ENCODE results near the gene CTNS.
A peak's percentile ranks its signal among the peaks of the same experiment; 100 is the strongest.
"Not testable (repeated sequence)": the region's sequence is repeated elsewhere in the genome, so short reads cannot be mapped to it uniquely, and the experiment has no call there.

CTNS gene

DNA sequence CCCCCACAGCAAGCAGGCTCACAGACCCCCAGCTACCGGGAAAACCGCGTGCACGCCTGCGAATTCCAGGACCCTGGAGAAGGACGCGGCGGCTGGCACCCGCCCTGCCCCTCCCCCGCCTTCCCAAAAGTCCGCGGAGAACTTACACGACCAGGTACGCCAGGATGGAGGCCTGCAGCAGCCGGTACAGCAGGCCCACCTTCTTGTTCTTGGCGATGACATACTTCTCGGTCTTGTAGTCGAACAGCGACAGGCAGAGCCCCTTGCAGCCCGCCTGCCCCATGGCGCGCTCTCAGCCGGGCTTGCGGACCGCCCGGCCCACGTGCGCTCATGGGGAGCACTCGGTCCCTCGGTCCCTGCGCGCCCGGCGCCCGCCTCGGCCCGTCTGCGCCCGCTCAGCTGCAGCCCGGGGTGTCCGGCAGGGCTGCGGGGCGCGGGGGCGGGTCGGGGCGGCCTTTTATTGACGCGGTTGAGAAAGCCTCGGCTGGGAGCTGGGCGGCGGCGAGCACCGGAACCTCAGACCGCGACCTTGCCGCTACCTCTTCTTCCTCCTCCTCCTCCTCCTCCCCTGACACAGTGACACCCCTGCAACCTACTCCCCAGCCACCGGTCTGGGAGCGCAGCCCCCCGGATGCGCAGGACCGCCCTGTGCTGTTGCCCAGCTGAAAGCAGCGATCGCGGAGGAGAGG lies 59.3 kb downstream of the CTNS start, which contains the start of gene P2RX5:
P2RX5 (minus strand) TSS at position 433 of the 689 bp plus-strand sequence; CDS start at position 283, 150 bp downstream.
- Histone ChIP-seq H3K4me1 (ENCODE audit: control extremely low read depth in 1 of 4, control insufficient read depth in 4 of 4, insufficient read depth in 4 of 4, low read length in 3 of 4) (peaks cover 0 to 24% (median 17%) of the 10 kb centered on the region in 4 experiments), H3K27ac (ENCODE audit: insufficient read depth in 1 of 2, low read depth in 1 of 2, low read length in 2 of 2, poor library complexity in 1 of 2, severe bottlenecking in 2 of 2) (no peak within 1 kb of the TSS), H3K4me3 (ENCODE audit: control insufficient read depth in 1 of 7, extremely low read depth in 1 of 7, insufficient read depth in 4 of 7, low read depth in 2 of 7, low read length in 6 of 7) (peak within 1 kb of the TSS; percentile 9 to 83 (median 65)), H3K9me3 (ENCODE audit: control extremely low read depth in 1 of 5, control insufficient read depth in 4 of 5, insufficient read depth in 2 of 5, low read depth in 1 of 5, low read length in 4 of 5) (peaks cover 0 to 5% (median 0%) of the 10 kb centered on the region in 5 experiments), H3K36me3 (ENCODE audit: control insufficient read depth in 4 of 4, insufficient read depth in 4 of 4, low read length in 3 of 4) (peaks cover 0 to under 1% (median 0%) of the 10 kb centered on the region in 4 experiments), H3K27me3 (replicated peaks in 2 of 5; ENCODE audit: control insufficient read depth in 4 of 5, insufficient read depth in 5 of 5, low read length in 4 of 5) (peaks cover 0 to 23% (median 4%) of the 10 kb centered on the region in 5 experiments)
- WGBS (ENCODE audit: insufficient coverage), result under 1% methylated on average over 24 of the region's 65 CpGs
- DNase-seq, result peak in 2 of 3 donors; percentile 50 to 68
- CTCF ChIA-PET, result interaction anchor here (0.9 to 1.1 kb wide), 2 partner anchors 39 to 131 kb away, joined by 3 to 4 read pairs; no protein-coding TSS in a partner anchor
- POLR2A ChIA-PET, result no interaction called here

DNA sequence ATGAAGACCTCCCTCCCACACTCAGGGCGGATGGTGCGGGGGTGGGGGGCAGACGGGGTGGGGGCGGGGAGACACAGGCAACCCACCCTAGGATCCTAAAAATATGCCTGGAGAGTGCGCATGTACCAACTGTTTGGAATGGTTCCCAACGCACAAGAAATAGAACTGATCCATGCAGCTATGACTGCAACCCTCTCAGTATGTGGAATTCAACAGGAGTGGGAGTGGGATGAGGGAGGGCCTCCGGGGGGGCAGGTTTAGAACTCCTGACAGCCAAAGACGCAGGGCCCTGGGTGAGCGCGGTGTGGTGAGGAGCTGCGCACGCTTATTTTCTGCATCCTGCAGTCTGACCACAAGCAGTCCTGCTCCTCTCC lies 60.5 kb downstream of the CTNS start:
- H3K4me3 ChIP-seq (ENCODE audit: control insufficient read depth in 1 of 7, extremely low read depth in 1 of 7, insufficient read depth in 4 of 7, low read depth in 2 of 7, low read length in 6 of 7), result no peak overlapping the region
- H3K27me3 ChIP-seq (replicated peaks in 2 of 5; ENCODE audit: control insufficient read depth in 4 of 5, insufficient read depth in 5 of 5, low read length in 4 of 5), result peaks cover 0 to 23% (median 4%) of the 10 kb centered on the region in 5 experiments
- no peak overlapping the region for H3K27ac ChIP-seq (ENCODE audit: insufficient read depth in 1 of 2, low read depth in 1 of 2, low read length in 2 of 2, poor library complexity in 1 of 2, severe bottlenecking in 2 of 2)
- peaks cover 0 to 24% (median 17%) of the 10 kb centered on the region in 4 experiments for H3K4me1 ChIP-seq (ENCODE audit: control extremely low read depth in 1 of 4, control insufficient read depth in 4 of 4, insufficient read depth in 4 of 4, low read length in 3 of 4)
- WGBS (ENCODE audit: insufficient coverage), result 80% methylated on average over 8 of the region's 12 CpGs
- ChIA-PET CTCF (no interaction called here), POLR2A (no interaction called here)
- H3K9me3 ChIP-seq (ENCODE audit: control extremely low read depth in 1 of 5, control insufficient read depth in 4 of 5, insufficient read depth in 2 of 5, low read depth in 1 of 5, low read length in 4 of 5), result peaks cover 0 to 5% (median 0%) of the 10 kb centered on the region in 5 experiments
- H3K36me3 ChIP-seq (ENCODE audit: control insufficient read depth in 4 of 4, insufficient read depth in 4 of 4, low read length in 3 of 4), result peaks cover 0 to under 1% (median 0%) of the 10 kb centered on the region in 4 experiments
- DNase-seq, result no peak

DNA sequence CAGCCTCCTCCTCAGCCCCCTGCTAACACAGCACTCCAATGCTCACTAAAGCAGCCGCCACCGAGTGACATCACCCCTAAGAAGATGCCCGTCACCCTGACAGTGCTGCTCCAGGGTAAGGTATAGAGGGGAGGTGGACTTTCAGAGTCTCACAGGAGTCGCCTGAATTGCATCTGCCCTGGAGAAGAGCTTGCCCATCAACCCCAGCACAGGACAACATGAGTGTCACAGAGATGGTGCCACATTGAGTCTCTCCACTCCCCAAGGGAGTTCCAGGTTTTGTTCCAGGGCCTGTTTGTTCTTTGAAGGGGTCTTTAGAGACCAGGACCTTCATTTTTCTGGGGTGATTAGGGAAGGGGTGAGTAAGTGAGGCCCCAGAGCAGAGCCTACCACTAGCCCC lies 61.6 kb downstream of the CTNS start:
- peaks cover 0 to 23% (median 4%) of the 10 kb centered on the region in 5 experiments for H3K27me3 ChIP-seq (replicated peaks in 2 of 5; ENCODE audit: control insufficient read depth in 4 of 5, insufficient read depth in 5 of 5, low read length in 4 of 5)
- ChIA-PET POLR2A (no interaction called here), CTCF (interaction anchor here (1.3 kb wide), 1 partner anchor 15 kb away, joined by 3 read pairs; no protein-coding TSS in a partner anchor)
- peaks cover 0 to 4% (median 0%) of the 10 kb centered on the region in 4 experiments for H3K36me3 ChIP-seq (ENCODE audit: control insufficient read depth in 4 of 4, insufficient read depth in 4 of 4, low read length in 3 of 4)
- peaks cover 0 to 24% (median 17%) of the 10 kb centered on the region in 4 experiments for H3K4me1 ChIP-seq (ENCODE audit: control extremely low read depth in 1 of 4, control insufficient read depth in 4 of 4, insufficient read depth in 4 of 4, low read length in 3 of 4)
- 100% methylated on average over 2 of the region's 4 CpGs for WGBS (ENCODE audit: insufficient coverage)
- no peak overlapping the region for H3K27ac ChIP-seq (ENCODE audit: insufficient read depth in 1 of 2, low read depth in 1 of 2, low read length in 2 of 2, poor library complexity in 1 of 2, severe bottlenecking in 2 of 2)
- H3K4me3 ChIP-seq (ENCODE audit: control insufficient read depth in 1 of 7, extremely low read depth in 1 of 7, insufficient read depth in 4 of 7, low read depth in 2 of 7, low read length in 6 of 7), result no peak overlapping the region
- no peak for DNase-seq
- H3K9me3 ChIP-seq (ENCODE audit: control extremely low read depth in 1 of 5, control insufficient read depth in 4 of 5, insufficient read depth in 2 of 5, low read depth in 1 of 5, low read length in 4 of 5), result peaks cover 0 to 5% (median 0%) of the 10 kb centered on the region in 5 experiments

DNA sequence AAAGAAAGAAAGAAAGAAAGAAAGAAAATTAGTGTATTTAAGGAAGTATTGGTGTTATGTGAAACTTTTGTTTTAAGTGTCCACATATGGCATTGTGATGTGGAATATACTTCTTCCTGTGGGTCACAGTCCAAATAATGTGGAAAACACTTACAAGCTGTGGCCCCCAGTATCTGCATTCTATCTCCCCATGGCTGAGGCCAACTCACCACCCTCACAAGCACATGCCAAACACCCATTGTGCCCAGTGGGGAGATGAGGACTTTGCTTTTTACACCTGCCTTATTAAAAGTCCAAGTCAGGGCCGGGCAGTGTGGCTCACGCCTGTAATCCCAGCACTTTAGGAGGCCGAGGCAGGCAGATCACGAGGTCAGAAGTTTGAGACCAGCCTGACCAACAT lies 63.4 kb downstream of the CTNS start:
- 100% methylated on average over 4 of the region's 4 CpGs for WGBS (ENCODE audit: insufficient coverage)
- H3K27ac ChIP-seq (ENCODE audit: insufficient read depth in 1 of 2, low read depth in 1 of 2, low read length in 2 of 2, poor library complexity in 1 of 2, severe bottlenecking in 2 of 2), result no peak overlapping the region
- no peak overlapping the region for H3K4me3 ChIP-seq (ENCODE audit: control insufficient read depth in 1 of 7, extremely low read depth in 1 of 7, insufficient read depth in 4 of 7, low read depth in 2 of 7, low read length in 6 of 7)
- ChIA-PET POLR2A (no interaction called here), CTCF (interaction anchor here (0.8 kb wide), 1 partner anchor 21 kb away, joined by 4 read pairs; no protein-coding TSS in a partner anchor)
- no peak for DNase-seq
- peaks cover 0 to 4% (median 0%) of the 10 kb centered on the region in 4 experiments for H3K36me3 ChIP-seq (ENCODE audit: control insufficient read depth in 4 of 4, insufficient read depth in 4 of 4, low read length in 3 of 4)
- peaks cover 0 to 19% (median 2%) of the 10 kb centered on the region in 5 experiments for H3K27me3 ChIP-seq (replicated peaks in 2 of 5; ENCODE audit: control insufficient read depth in 4 of 5, insufficient read depth in 5 of 5, low read length in 4 of 5)
- peaks cover 0 to 22% (median 15%) of the 10 kb centered on the region in 4 experiments for H3K4me1 ChIP-seq (ENCODE audit: control extremely low read depth in 1 of 4, control insufficient read depth in 4 of 4, insufficient read depth in 4 of 4, low read length in 3 of 4)
- H3K9me3 ChIP-seq (ENCODE audit: control extremely low read depth in 1 of 5, control insufficient read depth in 4 of 5, insufficient read depth in 2 of 5, low read depth in 1 of 5, low read length in 4 of 5), result peaks cover 0 to 5% (median 0%) of the 10 kb centered on the region in 5 experiments

DNA sequence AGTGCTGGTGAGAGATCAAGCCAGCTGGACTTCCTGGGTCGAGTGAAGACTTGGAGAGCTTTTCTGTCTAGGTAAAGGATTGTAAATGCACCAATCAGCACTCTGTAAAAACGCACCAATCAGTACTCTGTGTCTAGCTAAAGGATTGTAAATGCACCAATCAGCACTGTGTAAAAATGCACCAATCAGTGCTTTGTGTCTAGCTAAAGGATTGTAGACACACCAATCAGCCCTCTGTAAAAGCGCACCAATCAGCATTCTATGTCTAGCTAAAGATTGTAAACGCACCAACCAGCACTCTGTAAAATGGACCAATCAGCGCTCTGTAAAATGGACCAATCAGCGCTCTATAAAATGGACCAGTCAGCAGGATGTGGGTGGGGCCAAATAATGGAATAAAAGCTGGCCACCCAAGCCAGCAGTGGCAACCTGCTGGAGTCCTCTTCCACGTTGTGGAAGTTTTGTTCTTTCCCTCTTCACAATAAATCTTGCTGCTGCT lies 65.5 kb downstream of the CTNS start:
- H3K4me3 ChIP-seq (ENCODE audit: control insufficient read depth in 1 of 7, extremely low read depth in 1 of 7, insufficient read depth in 4 of 7, low read depth in 2 of 7, low read length in 6 of 7); H3K4me1 ChIP-seq (ENCODE audit: control extremely low read depth in 1 of 4, control insufficient read depth in 4 of 4, insufficient read depth in 4 of 4, low read length in 3 of 4); DNase-seq; POLR2A ChIA-PET; H3K27ac ChIP-seq (ENCODE audit: insufficient read depth in 1 of 2, low read depth in 1 of 2, low read length in 2 of 2, poor library complexity in 1 of 2, severe bottlenecking in 2 of 2); H3K27me3 ChIP-seq (replicated peaks in 2 of 5; ENCODE audit: control insufficient read depth in 4 of 5, insufficient read depth in 5 of 5, low read length in 4 of 5); H3K9me3 ChIP-seq (ENCODE audit: control extremely low read depth in 1 of 5, control insufficient read depth in 4 of 5, insufficient read depth in 2 of 5, low read depth in 1 of 5, low read length in 4 of 5); H3K36me3 ChIP-seq (ENCODE audit: control insufficient read depth in 4 of 4, insufficient read depth in 4 of 4, low read length in 3 of 4): not testable (repeated sequence)
- CTCF ChIA-PET, result interaction anchor here (0.7 to 2.8 kb wide), 3 partner anchors 11 to 24 kb away, joined by 3 to 8 read pairs (median 5); no protein-coding TSS in a partner anchor
- WGBS (ENCODE audit: insufficient coverage), result 97% methylated on average over 7 of the region's 7 CpGs

DNA sequence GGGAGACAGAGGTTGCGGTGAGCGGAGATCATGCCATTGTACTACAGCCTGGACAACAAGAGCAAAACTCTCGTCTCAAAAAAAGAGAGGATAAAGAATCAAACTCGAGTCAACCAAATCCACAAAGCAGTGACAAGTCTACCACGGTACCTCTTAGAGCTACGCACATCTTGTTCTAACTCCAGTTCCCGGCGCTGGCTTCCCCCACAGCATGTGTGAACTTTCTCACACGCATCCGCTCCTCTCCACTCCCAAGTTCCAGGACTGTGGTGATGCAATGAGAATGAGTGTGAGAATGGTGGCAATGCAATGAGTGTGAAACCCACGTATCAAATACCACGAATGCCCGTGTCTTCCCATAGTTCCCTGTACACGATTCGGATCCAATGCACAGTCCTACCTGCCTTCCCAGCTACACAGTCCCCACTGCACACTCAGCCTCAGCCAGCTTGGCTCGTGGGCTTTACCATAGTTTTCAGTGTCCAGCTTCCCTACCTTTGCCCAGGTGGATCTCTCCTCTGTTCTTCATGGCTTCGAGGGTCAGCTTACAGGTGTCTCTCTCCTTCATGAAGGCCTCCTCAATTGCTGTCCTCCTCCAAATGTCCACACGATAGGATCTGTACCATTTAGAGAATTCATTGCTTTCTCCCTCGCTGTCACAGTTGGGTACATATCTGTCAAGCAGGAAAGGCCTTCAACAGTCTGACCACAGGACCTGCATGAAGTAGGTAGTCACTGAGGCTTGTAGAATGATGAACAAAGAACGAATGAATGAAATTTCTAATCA lies 68.6 kb downstream of the CTNS start:
- no peaks in the 10 kb centered on the region for H3K9me3 ChIP-seq (ENCODE audit: control extremely low read depth in 1 of 5, control insufficient read depth in 4 of 5, insufficient read depth in 2 of 5, low read depth in 1 of 5, low read length in 4 of 5)
- peaks cover 0 to 4% (median 0%) of the 10 kb centered on the region in 4 experiments for H3K36me3 ChIP-seq (ENCODE audit: control insufficient read depth in 4 of 4, insufficient read depth in 4 of 4, low read length in 3 of 4)
- 96% methylated on average over 11 of the region's 20 CpGs for WGBS (ENCODE audit: insufficient coverage)
- H3K27me3 ChIP-seq (replicated peaks in 2 of 5; ENCODE audit: control insufficient read depth in 4 of 5, insufficient read depth in 5 of 5, low read length in 4 of 5), result no peaks in the 10 kb centered on the region
- no peak overlapping the region for H3K27ac ChIP-seq (ENCODE audit: insufficient read depth in 1 of 2, low read depth in 1 of 2, low read length in 2 of 2, poor library complexity in 1 of 2, severe bottlenecking in 2 of 2)
- H3K4me3 ChIP-seq (ENCODE audit: control insufficient read depth in 1 of 7, extremely low read depth in 1 of 7, insufficient read depth in 4 of 7, low read depth in 2 of 7, low read length in 6 of 7), result no peak overlapping the region
- peaks cover 0 to 3% (median 0%) of the 10 kb centered on the region in 4 experiments for H3K4me1 ChIP-seq (ENCODE audit: control extremely low read depth in 1 of 4, control insufficient read depth in 4 of 4, insufficient read depth in 4 of 4, low read length in 3 of 4)
- ChIA-PET CTCF (no interaction called here), POLR2A (no interaction called here)
- DNase-seq, result no peak

DNA sequence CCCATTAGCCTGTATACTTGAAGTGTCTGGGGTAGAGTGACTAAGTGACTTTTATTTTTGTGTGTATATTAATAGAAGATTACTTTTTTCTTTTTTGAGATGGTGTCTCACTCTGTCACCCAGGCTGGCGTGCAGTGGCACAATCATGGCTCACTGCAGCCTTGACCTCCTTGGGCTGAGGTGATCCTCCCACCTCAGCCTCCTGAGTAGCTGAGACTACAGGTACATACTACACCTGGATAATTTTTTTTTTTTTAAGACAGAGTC lies 69.1 kb downstream of the CTNS start:
- H3K9me3 ChIP-seq (ENCODE audit: control extremely low read depth in 1 of 5, control insufficient read depth in 4 of 5, insufficient read depth in 2 of 5, low read depth in 1 of 5, low read length in 4 of 5); H3K4me3 ChIP-seq (ENCODE audit: control insufficient read depth in 1 of 7, extremely low read depth in 1 of 7, insufficient read depth in 4 of 7, low read depth in 2 of 7, low read length in 6 of 7); H3K27ac ChIP-seq (ENCODE audit: insufficient read depth in 1 of 2, low read depth in 1 of 2, low read length in 2 of 2, poor library complexity in 1 of 2, severe bottlenecking in 2 of 2); CTCF ChIA-PET; H3K4me1 ChIP-seq (ENCODE audit: control extremely low read depth in 1 of 4, control insufficient read depth in 4 of 4, insufficient read depth in 4 of 4, low read length in 3 of 4); POLR2A ChIA-PET; DNase-seq; H3K36me3 ChIP-seq (ENCODE audit: control insufficient read depth in 4 of 4, insufficient read depth in 4 of 4, low read length in 3 of 4); H3K27me3 ChIP-seq (replicated peaks in 2 of 5; ENCODE audit: control insufficient read depth in 4 of 5, insufficient read depth in 5 of 5, low read length in 4 of 5): not testable (repeated sequence)
- no CpG with 5 or more reads among the region's 1 CpG for WGBS (ENCODE audit: insufficient coverage)
